Natural killer cell (primary cell): ENCODE results near the gene LARP4B. TPM values are rescaled to one million over a fixed set of nuclear protein-coding genes. Genes with fewer than 3 reads are reported as not detected.

ENCODE experiments used
- ATAC-seq, 3 donors: fragments of 150-1000 bp in 2 of 3; fragments of 200-7000 bp in 1 of 3; cut with Tn5 transposase; 1 replicate in 1 of 3; 2 replicates in 2 of 3; pipeline ENCODE4 v1.10.0; 2021; ENCODE audit warnings: mild to moderate bottlenecking in 2 of 3, moderate library complexity in 2 of 3
- DNase-seq, 2 donors: peaks; one replicate each; pipeline versions ENCODE4 v3.0.0 to v3.0.0-alpha.2; 2013 to 2021; ENCODE audit warnings: mixed read lengths in 1 of 2
- H3K27ac ChIP-seq: one replicate; pipeline ENCODE4 v1.5.1; 2013; ENCODE audit warnings: mild to moderate bottlenecking, low read length
- H3K27me3 ChIP-seq: one replicate; pipeline ENCODE4 v1.6.1; 2013; ENCODE audit warnings: low read length; ENCODE audit not compliant: control insufficient read depth, insufficient read depth
- H3K36me3 ChIP-seq: one replicate; pipeline ENCODE4 v1.6.1; 2013; ENCODE audit warnings: low read length; ENCODE audit not compliant: control insufficient read depth, insufficient read depth
- H3K4me1 ChIP-seq: one replicate; pipeline ENCODE4 v1.6.1; 2013; ENCODE audit warnings: low read length; ENCODE audit not compliant: control insufficient read depth, insufficient read depth
- H3K4me3 ChIP-seq: one replicate; pipeline ENCODE4 v1.5.1; 2013; ENCODE audit warnings: low read length
- H3K9me3 ChIP-seq: one replicate; pipeline ENCODE4 v1.6.1; 2013; ENCODE audit warnings: low read length; ENCODE audit not compliant: control insufficient read depth, insufficient read depth
- H3K27ac Mint-ChIP-seq, 2 donors: one replicate each; pipeline ENCODE4 v1.8.0; 2022; ENCODE audit warnings: mild to moderate bottlenecking in 2 of 2, mixed read lengths in 2 of 2, moderate library complexity in 1 of 2
- H3K27me3 Mint-ChIP-seq, 2 donors: one replicate each; pipeline ENCODE4 v1.8.0; 2022; ENCODE audit warnings: low read depth in 2 of 2, mixed read lengths in 2 of 2
- H3K36me3 Mint-ChIP-seq: one replicate; pipeline ENCODE4 v1.8.0; 2022; ENCODE audit warnings: mixed read lengths
- H3K4me1 Mint-ChIP-seq, 2 donors: one replicate each; pipeline ENCODE4 v1.8.0; 2022; ENCODE audit warnings: mixed read lengths in 2 of 2
- H3K4me3 Mint-ChIP-seq: one replicate; pipeline ENCODE4 v1.8.0; 2022; ENCODE audit warnings: mild to moderate bottlenecking, moderate library complexity, mixed read lengths
- H3K9me3 Mint-ChIP-seq, 2 donors: one replicate each; pipeline ENCODE4 v1.8.0; 2022; ENCODE audit warnings: mixed read lengths in 2 of 2
- WGBS: methylation state at CpG from one replicate; pipeline ENCODE4 v1.1.7; 2013; ENCODE audit warnings: missing lambda C conversion rate; ENCODE audit not compliant: insufficient coverage; 5-methylcytosine and 5-hydroxymethylcytosine counted together
- intact Hi-C: fragments of 100-400 bp; cut with micrococcal nuclease; formaldehyde crosslinking; loops from one replicate; pipeline ENCODE4 v1.14.2; 2022
- total RNA-seq, 4 donors: library from RNA; stranded (reverse); fragments of 120-200 nt in 1 of 4; gene quantifications; one replicate each; pipeline versions ENCODE4 v1.2.3 to v1.2.4, GENCODE V29; 2013 to 2022
- TF ChIP-seq, protein P1 (sequence below): fragments of 200-600 bp; IDR thresholded peaks from one replicate; pipeline ENCODE4 v1.8.0; 2022; ENCODE audit warnings: antibody characterized with exemption

The LARP4B gene
- 10 to 100 TPM; 75.5 to 95.4 (median 90.2) TPM for total RNA-seq
- 52.6 TPM for total RNA-seq (2013)

DNA sequence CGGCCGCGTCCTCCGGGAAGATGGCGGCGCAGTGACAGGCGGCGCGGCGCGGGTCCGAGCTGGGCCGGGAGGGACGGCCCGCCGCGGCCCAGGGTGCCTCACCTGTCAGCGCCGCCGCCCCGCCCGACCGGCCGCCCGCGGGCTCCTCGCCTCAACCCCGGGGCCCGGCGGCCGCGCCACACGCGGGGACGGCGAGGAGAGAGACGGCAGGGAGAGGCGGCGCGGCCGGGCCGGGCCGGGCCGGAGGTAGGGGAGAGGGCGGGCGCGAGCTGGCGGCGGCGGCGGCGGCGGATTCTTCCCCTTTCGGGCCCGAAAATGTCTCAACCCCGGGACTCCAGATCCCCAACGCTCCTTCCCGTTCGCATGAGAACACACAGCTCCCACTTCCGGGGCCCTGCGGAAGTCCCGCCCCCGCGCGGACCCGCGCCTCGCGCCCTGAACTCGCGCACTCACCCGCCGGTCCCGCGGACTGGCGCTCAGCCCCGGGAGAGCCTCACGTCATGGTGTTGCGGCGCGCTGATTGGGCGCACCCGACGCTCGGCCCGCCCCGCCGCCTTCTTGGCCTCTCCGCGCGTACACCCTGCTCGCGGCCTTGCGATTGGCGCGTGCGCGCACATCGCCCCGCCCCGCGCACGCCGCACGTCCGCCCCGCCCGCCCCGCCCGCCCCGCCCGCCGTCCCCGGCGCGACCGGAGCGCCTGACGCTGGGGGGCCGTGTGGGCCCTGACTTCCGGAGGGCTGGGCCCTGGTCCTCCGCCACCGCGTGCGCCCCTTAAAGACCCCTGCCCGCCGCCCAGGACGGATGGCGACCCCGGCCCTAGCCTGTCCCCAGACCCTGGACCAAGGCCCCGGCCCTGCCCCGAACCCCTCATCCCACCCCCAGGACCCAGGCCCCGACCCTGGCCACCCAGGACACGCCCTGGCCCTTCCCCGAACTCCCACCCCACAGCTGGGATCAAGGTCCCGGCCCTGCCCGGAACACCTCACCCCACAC, at the start of gene LARP4B:
LARP4B (minus strand) TSS at position 380 of the 993 bp plus-strand sequence. CDS start 45,984 bp downstream, outside the sequence.
- H3K4me3 Mint-ChIP-seq = peak within 1 kb of the TSS; percentile 95
- H3K9me3 ChIP-seq = no peaks in the 10 kb centered on the region
- no peaks in the 10 kb centered on the region for H3K27me3 Mint-ChIP-seq
- peaks cover 18% of the 10 kb centered on the region for H3K4me1 ChIP-seq
- no peaks in the 10 kb centered on the region for H3K9me3 Mint-ChIP-seq
- no peaks in the 10 kb centered on the region for H3K36me3 Mint-ChIP-seq
- no peaks in the 10 kb centered on the region for H3K36me3 ChIP-seq
- H3K4me3 ChIP-seq = peak within 1 kb of the TSS; percentile 63
- ATAC-seq (peak; percentile 95 to 100 (median 97)), DNase-seq (peak; percentile 98)
- peaks cover 25 to 40% of the 10 kb centered on the region in 2 donors for H3K4me1 Mint-ChIP-seq
- TF ChIP-seq, protein P1, sequence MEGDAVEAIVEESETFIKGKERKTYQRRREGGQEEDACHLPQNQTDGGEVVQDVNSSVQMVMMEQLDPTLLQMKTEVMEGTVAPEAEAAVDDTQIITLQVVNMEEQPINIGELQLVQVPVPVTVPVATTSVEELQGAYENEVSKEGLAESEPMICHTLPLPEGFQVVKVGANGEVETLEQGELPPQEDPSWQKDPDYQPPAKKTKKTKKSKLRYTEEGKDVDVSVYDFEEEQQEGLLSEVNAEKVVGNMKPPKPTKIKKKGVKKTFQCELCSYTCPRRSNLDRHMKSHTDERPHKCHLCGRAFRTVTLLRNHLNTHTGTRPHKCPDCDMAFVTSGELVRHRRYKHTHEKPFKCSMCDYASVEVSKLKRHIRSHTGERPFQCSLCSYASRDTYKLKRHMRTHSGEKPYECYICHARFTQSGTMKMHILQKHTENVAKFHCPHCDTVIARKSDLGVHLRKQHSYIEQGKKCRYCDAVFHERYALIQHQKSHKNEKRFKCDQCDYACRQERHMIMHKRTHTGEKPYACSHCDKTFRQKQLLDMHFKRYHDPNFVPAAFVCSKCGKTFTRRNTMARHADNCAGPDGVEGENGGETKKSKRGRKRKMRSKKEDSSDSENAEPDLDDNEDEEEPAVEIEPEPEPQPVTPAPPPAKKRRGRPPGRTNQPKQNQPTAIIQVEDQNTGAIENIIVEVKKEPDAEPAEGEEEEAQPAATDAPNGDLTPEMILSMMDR = no peak
- H3K27me3 ChIP-seq = no peaks in the 10 kb centered on the region
- H3K27ac ChIP-seq = peak within 1 kb of the TSS; percentile 96
- H3K27ac Mint-ChIP-seq = peak within 1 kb of the TSS; percentile 91 to 97
- intact Hi-C loops = loop anchor here (2.0 kb wide), 2 partner anchors 57 to 117 kb away; partner anchors contain the start of genes GTPBP4 and IDI1
- under 1% methylated on average over 137 of the region's 137 CpGs for WGBS

DNA sequence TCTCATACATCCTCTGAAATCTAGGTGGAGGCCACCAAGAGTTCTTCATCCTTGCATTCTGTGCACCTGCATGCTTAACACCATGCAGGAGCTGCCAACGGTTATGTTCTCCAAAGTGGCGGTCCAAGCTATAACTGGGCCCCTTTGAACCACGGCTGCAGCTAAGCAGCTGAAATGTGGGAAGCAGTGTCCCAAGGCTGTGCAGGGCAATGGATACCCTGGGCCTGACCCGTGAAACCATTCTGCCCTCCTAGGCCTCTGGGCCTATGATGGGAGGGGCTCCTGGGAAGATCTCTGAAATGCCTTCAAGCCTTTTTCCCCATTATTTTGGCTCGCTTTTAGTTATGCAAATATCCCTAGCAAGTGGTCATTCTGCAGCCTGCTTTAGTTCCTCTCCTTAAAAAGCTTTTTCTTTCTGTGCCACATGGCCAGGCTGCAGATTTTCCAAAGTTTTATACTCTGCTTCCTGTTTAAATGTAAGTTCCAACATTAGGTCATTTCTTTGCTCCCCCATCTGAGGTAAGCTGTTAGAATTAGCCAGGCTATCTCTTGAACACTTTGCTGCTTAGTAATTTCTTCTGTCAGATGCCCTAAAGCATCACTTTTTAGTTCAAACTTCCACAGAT, 49.1 kb upstream of the LARP4B start:
- H3K4me3 ChIP-seq = no peak overlapping the region
- Mint-ChIP-seq H3K36me3 (peaks cover 12% of the 10 kb centered on the region), H3K27ac (no peak overlapping the region), H3K27me3 (no peaks in the 10 kb centered on the region), H3K4me3 (no peak overlapping the region), H3K4me1 (no peaks in the 10 kb centered on the region), H3K9me3 (peaks cover 5 to 11% of the 10 kb centered on the region in 2 donors)
- H3K36me3 ChIP-seq = no peaks in the 10 kb centered on the region
- intact Hi-C loops = no loop called here
- TF ChIP-seq, protein P1 = no peak
- no peak overlapping the region for H3K27ac ChIP-seq
- WGBS = 100% methylated on average over 5 of the region's 5 CpGs
- ATAC-seq (no peak), DNase-seq (no peak)
- H3K9me3 ChIP-seq = peaks cover 21% of the 10 kb centered on the region
- H3K27me3 ChIP-seq = no peaks in the 10 kb centered on the region
- H3K4me1 ChIP-seq = no peaks in the 10 kb centered on the region

DNA sequence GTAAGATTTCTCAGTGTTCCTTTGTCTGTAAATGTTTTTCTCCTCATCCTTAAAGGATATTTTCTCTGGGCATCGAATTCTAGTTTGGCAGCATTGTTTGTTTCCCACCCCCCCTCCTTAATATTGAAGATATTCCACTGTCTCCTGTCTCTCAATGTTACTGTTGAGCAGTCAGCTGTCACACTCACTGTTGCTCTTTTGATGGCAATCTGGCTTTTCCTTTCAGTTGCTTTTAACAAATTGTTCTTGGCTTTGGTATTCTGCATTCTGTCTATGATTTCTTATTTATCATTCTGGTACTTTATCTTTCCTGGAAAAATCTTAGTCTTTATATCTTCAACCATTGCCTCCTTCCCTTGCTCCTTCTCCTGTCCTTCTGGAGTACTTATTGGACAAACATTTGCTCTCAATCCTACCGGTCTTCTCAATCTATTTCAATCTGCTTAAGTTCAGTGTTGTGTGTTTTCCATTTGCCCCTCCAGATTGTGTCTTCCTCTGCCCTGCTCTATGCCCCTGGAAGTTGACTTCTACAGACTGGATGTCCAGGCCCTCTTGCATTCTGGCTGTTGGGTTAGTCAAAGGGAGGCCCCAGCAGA, 47.4 kb upstream of the LARP4B start:
- H3K27me3 ChIP-seq = no peaks in the 10 kb centered on the region
- intact Hi-C loops = no loop called here
- 100% methylated on average over 2 of the region's 2 CpGs for WGBS
- Mint-ChIP-seq H3K4me3 (no peak overlapping the region), H3K36me3 (peaks cover 12% of the 10 kb centered on the region), H3K4me1 (no peaks in the 10 kb centered on the region), H3K9me3 (peaks cover 5 to 11% of the 10 kb centered on the region in 2 donors), H3K27me3 (no peaks in the 10 kb centered on the region), H3K27ac (no peak overlapping the region)
- ATAC-seq = no peak
- no peaks in the 10 kb centered on the region for H3K4me1 ChIP-seq
- TF ChIP-seq, protein P1 = no peak
- H3K9me3 ChIP-seq = peaks cover 21% of the 10 kb centered on the region
- no peak overlapping the region for H3K4me3 ChIP-seq
- no peaks in the 10 kb centered on the region for H3K36me3 ChIP-seq
- no peak overlapping the region for H3K27ac ChIP-seq
- no peak for DNase-seq
